Suppressor macrophage treated with lipopolysaccharide for 1 hour (primary cell): Measurements from ENCODE around the gene STIM2.
A peak's percentile ranks its signal among the peaks of the same experiment; 100 is the strongest.
"Not testable (repeated sequence)": the region's sequence is repeated elsewhere in the genome, so short reads cannot be mapped to it uniquely, and the experiment has no call there.

ENCODE experiments used
- DNase-seq, 3 donors: peaks; one replicate each; pipeline ENCODE4 v3.0.0-alpha.2; 2020 to 2022

STIM2 gene

GRCh38 chr4:26870576-26871262 is 10.1 kb downstream of the STIM2 start:
- no peak for DNase-seq

GRCh38 chr4:26871611-26872010 is 11.0 kb downstream of the STIM2 start:
- no peak for DNase-seq

DNA sequence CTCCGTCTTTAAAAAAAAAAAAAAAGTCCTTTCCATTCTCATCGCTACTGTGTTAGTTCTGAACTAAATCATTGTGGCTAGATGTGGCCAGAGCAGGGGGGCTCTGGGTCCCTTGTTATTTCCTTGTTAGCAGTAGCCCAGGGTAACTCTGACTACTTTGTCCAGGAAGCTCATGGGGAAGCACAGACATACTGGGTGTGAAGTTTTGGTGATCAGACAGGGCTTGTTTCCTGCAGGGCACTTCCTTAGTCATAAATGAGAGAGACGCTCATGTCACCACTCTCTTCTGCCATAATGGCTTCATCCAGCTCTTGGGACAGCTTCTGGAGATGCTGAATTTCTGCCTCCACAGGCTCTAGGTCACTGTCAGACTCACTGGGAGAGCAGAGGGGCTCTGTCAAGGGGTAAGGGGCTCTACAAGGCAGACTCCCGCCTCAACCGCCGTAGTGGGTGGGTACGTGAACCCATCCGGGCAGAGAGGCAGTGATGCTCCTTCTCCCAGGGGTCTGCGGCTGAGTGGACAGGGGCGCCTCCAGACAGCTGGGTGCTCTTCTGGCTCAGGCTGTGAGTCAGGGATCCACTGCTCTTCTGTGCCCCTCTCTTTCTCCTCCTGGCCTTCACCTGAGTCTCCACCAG is 12.9 kb downstream of the STIM2 start:
- peak in 2 of 3 donors; percentile 24 to 39 for DNase-seq

- DNase-seq: no peak
These were observed 13.5 kb downstream of the STIM2 start for GRCh38 chr4:26874110-26874509.

GRCh38 chr4:26877406-26877805 is 16.8 kb downstream of the STIM2 start:
- no peak for DNase-seq

- peak in 1 of 3 donors; percentile 16 for DNase-seq
These were observed 17.3 kb downstream of the STIM2 start for GRCh38 chr4:26877961-26878360.

GRCh38 chr4:26878794-26879391 is 18.3 kb downstream of the STIM2 start:
- DNase-seq: no peak

GRCh38 chr4:26879805-26880204 is 19.2 kb downstream of the STIM2 start:
- no peak for DNase-seq

- DNase-seq: no peak
These were observed 23.4 kb downstream of the STIM2 start for GRCh38 chr4:26884026-26884425.

GRCh38 chr4:26884486-26884988 is 23.9 kb downstream of the STIM2 start:
- DNase-seq: no peak

- peak; percentile 81 to 93 (median 91) for DNase-seq
These were observed 25.3 kb downstream of the STIM2 start for GRCh38 chr4:26885912-26886274.

DNA sequence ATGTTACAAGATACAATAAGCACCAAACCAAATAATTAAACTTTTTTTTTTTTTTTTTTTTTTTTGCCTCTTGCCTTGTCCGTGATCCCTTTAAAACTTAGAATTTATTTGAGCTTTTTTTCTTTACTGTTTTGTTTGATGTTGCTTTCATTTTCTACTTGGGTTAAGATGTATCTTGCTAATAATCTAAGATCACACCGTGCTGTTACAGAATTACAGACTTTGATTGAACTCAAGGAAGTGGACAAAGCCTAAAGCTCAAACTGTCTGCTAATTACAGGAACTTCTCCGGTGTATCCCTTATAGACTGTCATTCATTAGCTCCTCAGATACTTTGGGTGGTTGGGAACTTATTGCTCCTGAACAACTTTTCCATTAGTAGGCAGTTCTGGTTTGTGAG is 26.5 kb downstream of the STIM2 start:
- DNase-seq: peak in 2 of 3 donors; percentile 13 to 38

GRCh38 chr4:26887809-26888208 is 27.2 kb downstream of the STIM2 start:
- no peak for DNase-seq

DNA sequence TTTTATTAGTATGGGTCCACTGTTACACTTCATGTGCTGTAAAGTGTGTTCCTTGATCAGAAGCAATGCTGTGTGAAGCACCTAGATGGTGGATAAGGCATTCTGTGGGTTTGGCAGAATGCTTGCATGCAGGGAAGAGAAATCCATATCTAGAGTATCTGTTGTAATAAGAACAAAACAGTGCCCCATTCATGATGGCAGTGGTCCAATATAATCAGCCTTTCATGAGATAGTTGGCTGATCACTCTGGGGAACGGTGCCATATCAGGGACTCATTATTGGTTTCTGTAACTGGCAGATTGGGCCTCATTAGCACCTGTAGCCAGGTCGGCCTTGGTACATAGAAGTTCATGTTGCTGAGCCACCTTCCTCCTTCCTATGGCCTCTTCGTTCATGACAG is 28.7 kb downstream of the STIM2 start:
- no peak for DNase-seq

DNA sequence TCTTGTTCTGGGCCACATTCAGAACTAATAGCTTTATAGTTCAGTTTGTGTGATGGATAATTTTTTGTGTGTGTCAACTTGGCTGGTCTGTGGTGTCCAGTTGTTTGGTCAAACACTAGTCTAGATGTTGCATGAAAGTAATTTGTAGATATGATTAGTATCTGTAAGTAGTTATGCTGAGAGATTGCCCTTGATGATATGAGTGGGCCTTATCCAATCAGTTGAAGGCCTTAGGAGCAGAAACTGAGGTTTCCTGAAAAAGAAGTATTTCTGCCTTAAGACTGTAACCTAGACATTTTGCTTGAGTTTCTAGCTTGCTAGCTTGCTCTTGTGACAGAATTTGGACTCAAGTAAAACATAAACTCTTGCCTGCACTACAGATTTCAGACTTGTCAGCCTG is 30.4 kb downstream of the STIM2 start:
- DNase-seq: no peak

DNA sequence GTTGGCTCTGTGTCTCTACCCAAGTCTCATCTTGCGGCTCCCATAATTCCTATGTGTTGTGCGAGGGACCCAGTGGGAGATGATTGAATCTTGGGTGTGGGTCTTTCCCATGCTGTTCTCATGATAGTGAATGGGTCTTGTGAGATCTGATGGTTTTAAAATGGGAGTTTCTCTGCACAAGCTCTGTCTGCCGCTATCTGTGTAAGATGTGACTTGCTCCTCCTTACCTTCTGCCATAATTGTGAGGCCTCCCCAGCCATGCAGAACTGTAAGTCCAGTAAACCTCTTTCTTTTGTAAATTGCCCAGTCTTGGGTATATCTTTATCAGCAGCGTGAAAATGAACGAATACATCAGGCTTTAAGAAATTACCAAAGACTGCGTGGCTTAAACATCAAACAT is 31.2 kb downstream of the STIM2 start:
- DNase-seq: no peak

GRCh38 chr4:26892480-26893150 is 32.0 kb downstream of the STIM2 start:
- no peak for DNase-seq

DNA sequence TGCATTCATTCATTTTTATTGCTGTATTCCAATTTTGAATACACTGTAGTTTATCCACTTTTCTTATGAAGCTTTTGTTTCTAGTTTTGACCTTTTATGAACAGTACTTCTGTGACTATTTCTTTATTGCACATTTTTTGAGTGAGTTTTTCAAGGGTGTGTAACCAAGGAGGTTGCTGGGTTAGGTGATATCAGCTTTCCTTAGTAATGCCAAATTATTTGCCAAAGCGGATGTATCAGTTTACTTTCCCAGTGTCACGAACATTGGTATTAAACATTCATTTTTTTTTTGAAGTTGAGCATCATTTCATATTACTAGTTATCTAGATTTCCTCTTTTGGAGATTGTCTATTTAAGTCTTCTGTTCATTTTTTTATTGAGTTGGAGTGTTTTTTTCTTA is 32.9 kb downstream of the STIM2 start:
- DNase-seq: no peak

GRCh38 chr4:26894881-26895280 is 34.2 kb downstream of the STIM2 start:
- DNase-seq: not testable (repeated sequence)

DNA sequence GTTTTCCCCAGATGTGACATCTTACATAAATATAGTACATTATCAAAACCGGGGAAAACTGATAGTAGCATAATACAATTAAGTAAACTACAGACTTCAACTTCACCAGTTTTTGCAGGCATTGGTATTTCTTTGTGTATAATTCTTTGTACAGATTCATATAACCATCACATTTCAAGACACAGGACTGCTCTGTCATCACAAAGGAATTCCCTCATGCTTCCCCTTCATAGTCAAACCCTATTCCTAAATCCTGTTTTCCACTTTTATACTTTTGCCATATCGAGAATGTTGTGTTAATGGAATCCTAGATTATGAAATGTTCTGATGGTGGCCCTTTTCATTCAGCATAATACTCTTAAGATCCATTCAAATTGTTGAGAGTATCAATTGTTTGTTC is 36.0 kb downstream of the STIM2 start:
- no peak for DNase-seq

GRCh38 chr4:26899991-26900390 is 39.4 kb downstream of the STIM2 start:
- DNase-seq: no peak

GRCh38 chr4:26900765-26901164 is 40.1 kb downstream of the STIM2 start:
- DNase-seq: no peak

DNA sequence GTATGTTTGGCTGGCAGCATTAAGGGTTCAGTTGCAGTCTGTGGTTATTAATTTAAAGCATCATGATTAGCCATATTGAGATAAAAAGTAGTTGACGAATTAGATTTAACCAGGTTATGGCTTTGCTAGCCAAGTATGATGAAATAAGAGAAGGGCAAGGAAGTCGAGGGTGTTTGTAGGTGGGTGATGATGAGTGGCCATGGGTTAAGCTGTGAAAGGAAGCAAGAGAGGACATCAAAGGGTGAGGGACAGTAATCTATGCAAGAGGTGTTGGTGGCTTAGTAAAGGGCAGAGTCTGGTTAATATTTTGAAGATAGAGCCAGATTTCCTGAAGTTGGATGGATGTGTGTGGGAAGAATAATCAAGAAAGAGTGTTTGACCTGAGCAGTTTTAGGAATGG is 44.5 kb downstream of the STIM2 start:
- DNase-seq: peak in 2 of 3 donors; percentile 19 to 27
